ENCODE data around the gene EHMT1.

EHMT1 gene

GRCh38 chr9:137694962-137695875 lies 76.4 kb downstream of the EHMT1 start:
- DNase-seq = no peak

- no peak for DNase-seq
These were observed 77.5 kb downstream of the EHMT1 start for GRCh38 chr9:137696136-137696925.

- no peak for DNase-seq
These were observed 78.4 kb downstream of the EHMT1 start for GRCh38 chr9:137697193-137697592.

- no peak for DNase-seq
These were observed 79.0 kb downstream of the EHMT1 start for GRCh38 chr9:137697832-137698231.

- no peak for DNase-seq
These were observed 82.1 kb downstream of the EHMT1 start for GRCh38 chr9:137700911-137701310.

- no peak for DNase-seq
These were observed 84.0 kb downstream of the EHMT1 start for GRCh38 chr9:137702615-137703379.

GRCh38 chr9:137703842-137704508 lies 85.2 kb downstream of the EHMT1 start:
- DNase-seq = no peak

GRCh38 chr9:137705443-137705863 lies 86.6 kb downstream of the EHMT1 start:
- DNase-seq = peak; percentile 78

GRCh38 chr9:137705906-137706305 lies 87.1 kb downstream of the EHMT1 start:
- no peak for DNase-seq

- no peak for DNase-seq
These were observed 88.6 kb downstream of the EHMT1 start for GRCh38 chr9:137707361-137707760.

- DNase-seq = peak; percentile 43
These were observed 89.9 kb downstream of the EHMT1 start for GRCh38 chr9:137708590-137709284.

- DNase-seq = peak; percentile 46
These were observed 90.8 kb downstream of the EHMT1 start for GRCh38 chr9:137709411-137710101.

GRCh38 chr9:137710704-137711103 lies 91.9 kb downstream of the EHMT1 start:
- no peak for DNase-seq

GRCh38 chr9:137711678-137712105 lies 92.9 kb downstream of the EHMT1 start:
- peak; percentile 53 for DNase-seq

- DNase-seq = peak; percentile 30
These were observed 96.5 kb downstream of the EHMT1 start for GRCh38 chr9:137715321-137715720.

GRCh38 chr9:137715866-137716693 lies 97.3 kb downstream of the EHMT1 start:
- DNase-seq = peak; percentile 51

- DNase-seq = peak; percentile 67
These were observed 98.0 kb downstream of the EHMT1 start for GRCh38 chr9:137716694-137717287.

- peak; percentile 53 for DNase-seq
These were observed 99.0 kb downstream of the EHMT1 start for GRCh38 chr9:137717776-137718327.

- no peak for DNase-seq
These were observed 100.4 kb downstream of the EHMT1 start for GRCh38 chr9:137719194-137719593.
